Measurements from ENCODE around the gene E2F3. TPM values are rescaled to one million over a fixed set of nuclear protein-coding genes. Genes with fewer than 3 reads are reported as not detected.
"Not testable (repeated sequence)": the region's sequence is repeated elsewhere in the genome, so short reads cannot be mapped to it uniquely, and the experiment has no call there.

The E2F3 gene
- total RNA-seq, 1 donor = 6.2 TPM

- H4K20me1 ChIP-seq (ENCODE audit: insufficient read depth, low read length) = no peaks in the 10 kb centered on the region
- TF ChIP-seq, protein P1, sequence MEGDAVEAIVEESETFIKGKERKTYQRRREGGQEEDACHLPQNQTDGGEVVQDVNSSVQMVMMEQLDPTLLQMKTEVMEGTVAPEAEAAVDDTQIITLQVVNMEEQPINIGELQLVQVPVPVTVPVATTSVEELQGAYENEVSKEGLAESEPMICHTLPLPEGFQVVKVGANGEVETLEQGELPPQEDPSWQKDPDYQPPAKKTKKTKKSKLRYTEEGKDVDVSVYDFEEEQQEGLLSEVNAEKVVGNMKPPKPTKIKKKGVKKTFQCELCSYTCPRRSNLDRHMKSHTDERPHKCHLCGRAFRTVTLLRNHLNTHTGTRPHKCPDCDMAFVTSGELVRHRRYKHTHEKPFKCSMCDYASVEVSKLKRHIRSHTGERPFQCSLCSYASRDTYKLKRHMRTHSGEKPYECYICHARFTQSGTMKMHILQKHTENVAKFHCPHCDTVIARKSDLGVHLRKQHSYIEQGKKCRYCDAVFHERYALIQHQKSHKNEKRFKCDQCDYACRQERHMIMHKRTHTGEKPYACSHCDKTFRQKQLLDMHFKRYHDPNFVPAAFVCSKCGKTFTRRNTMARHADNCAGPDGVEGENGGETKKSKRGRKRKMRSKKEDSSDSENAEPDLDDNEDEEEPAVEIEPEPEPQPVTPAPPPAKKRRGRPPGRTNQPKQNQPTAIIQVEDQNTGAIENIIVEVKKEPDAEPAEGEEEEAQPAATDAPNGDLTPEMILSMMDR (IDR thresholded peaks at IDR 0.05; ENCODE audit: extremely low read depth, low read depth, low read length) = no peak
- no peaks in the 10 kb centered on the region for H3K27me3 ChIP-seq (ENCODE audit: insufficient read depth, low read length)
- no peak for DNase-seq (ENCODE audit: insufficient read length, low spot score, missing footprints)
- no peak overlapping the region for H2AFZ ChIP-seq (ENCODE audit: low read length)
- H3K4me3 ChIP-seq (ENCODE audit: insufficient read depth, low read length) = no peak overlapping the region
- no peaks in the 10 kb centered on the region for H3K4me1 ChIP-seq (ENCODE audit: insufficient read depth, low read length)
- H3K79me2 ChIP-seq (ENCODE audit: insufficient read depth, low read length) = no peaks in the 10 kb centered on the region
- no peak overlapping the region for H3K27ac ChIP-seq (ENCODE audit: low read depth, low read length)
- no peaks in the 10 kb centered on the region for H3K36me3 ChIP-seq (ENCODE audit: insufficient read depth, low read length)
- H3K9me3 ChIP-seq (ENCODE audit: low read depth, low read length) = no peaks in the 10 kb centered on the region
- H3K4me2 ChIP-seq (ENCODE audit: insufficient read depth, low read length) = no peak overlapping the region
Observed at GRCh38 chr6:20509212-20509611, 107.5 kb downstream of the E2F3 start.

DNA sequence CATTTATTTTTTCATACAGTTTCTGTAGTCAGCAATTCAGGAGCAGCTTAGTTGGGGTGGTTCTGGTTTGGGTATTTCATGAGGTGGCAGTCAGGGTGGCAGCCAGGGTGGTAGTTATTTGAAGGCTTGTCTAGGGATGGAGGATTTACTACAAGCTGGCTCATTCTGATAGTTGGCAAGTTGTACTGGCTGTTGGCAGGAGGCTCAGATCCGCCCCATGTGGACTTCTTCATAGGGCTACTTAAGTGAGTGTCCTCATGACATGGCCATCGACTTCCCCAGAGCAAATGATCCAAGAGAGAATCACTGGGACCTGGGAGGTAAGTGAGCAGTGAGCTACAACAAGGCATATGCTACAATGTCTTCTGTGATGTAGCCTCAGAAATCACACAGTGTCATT, 110.2 kb downstream of the E2F3 start:
- TF ChIP-seq, protein P1 (IDR thresholded peaks at IDR 0.05; ENCODE audit: extremely low read depth, low read depth, low read length) = no peak
- DNase-seq (ENCODE audit: insufficient read length, low spot score, missing footprints) = no peak
- H4K20me1 ChIP-seq (ENCODE audit: insufficient read depth, low read length) = no peaks in the 10 kb centered on the region

GRCh38 chr6:20525208-20525607, 123.5 kb downstream of the E2F3 start:
- not testable (repeated sequence) for H3K79me2 ChIP-seq (ENCODE audit: insufficient read depth, low read length); H3K36me3 ChIP-seq (ENCODE audit: insufficient read depth, low read length); H3K9me3 ChIP-seq (ENCODE audit: low read depth, low read length); DNase-seq (ENCODE audit: insufficient read length, low spot score, missing footprints); H3K4me2 ChIP-seq (ENCODE audit: insufficient read depth, low read length); H3K4me1 ChIP-seq (ENCODE audit: insufficient read depth, low read length); H3K4me3 ChIP-seq (ENCODE audit: insufficient read depth, low read length); H2AFZ ChIP-seq (ENCODE audit: low read length); H3K27ac ChIP-seq (ENCODE audit: low read depth, low read length); H3K27me3 ChIP-seq (ENCODE audit: insufficient read depth, low read length); H4K20me1 ChIP-seq (ENCODE audit: insufficient read depth, low read length)

More for the DNA sequence above, 110.2 kb downstream of the E2F3 start:
- Histone ChIP-seq H3K36me3 (ENCODE audit: insufficient read depth, low read length) (no peaks in the 10 kb centered on the region), H3K9me3 (ENCODE audit: low read depth, low read length) (no peaks in the 10 kb centered on the region), H3K27ac (ENCODE audit: low read depth, low read length) (no peak overlapping the region), H3K4me1 (ENCODE audit: insufficient read depth, low read length) (no peaks in the 10 kb centered on the region), H3K79me2 (ENCODE audit: insufficient read depth, low read length) (no peaks in the 10 kb centered on the region), H3K4me2 (ENCODE audit: insufficient read depth, low read length) (no peak overlapping the region), H3K27me3 (ENCODE audit: insufficient read depth, low read length) (no peaks in the 10 kb centered on the region), H2AFZ (ENCODE audit: low read length) (no peak overlapping the region), H3K4me3 (ENCODE audit: insufficient read depth, low read length) (no peak overlapping the region)

DNA sequence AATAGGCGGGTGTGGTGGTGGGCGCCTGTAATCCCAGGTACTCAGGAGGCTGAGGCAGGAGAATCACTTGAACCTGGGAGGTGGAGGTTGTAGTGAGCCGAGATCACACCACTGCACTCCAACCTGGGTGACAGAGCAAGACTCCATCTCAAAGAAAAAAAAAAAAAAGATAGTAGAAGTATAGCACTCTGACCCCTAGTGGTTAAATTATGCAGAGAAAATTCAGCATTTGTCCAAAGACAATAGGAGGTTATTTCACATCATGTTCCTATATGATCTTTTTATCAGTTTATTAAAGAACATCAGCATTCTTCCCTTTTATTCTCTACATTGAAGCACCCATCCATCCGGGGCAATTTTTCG, 127.4 kb downstream of the E2F3 start:
- H3K4me1 ChIP-seq (ENCODE audit: insufficient read depth, low read length); H3K27me3 ChIP-seq (ENCODE audit: insufficient read depth, low read length); H4K20me1 ChIP-seq (ENCODE audit: insufficient read depth, low read length); DNase-seq (ENCODE audit: insufficient read length, low spot score, missing footprints); H3K79me2 ChIP-seq (ENCODE audit: insufficient read depth, low read length); H3K36me3 ChIP-seq (ENCODE audit: insufficient read depth, low read length); H3K27ac ChIP-seq (ENCODE audit: low read depth, low read length); H3K4me3 ChIP-seq (ENCODE audit: insufficient read depth, low read length); H3K9me3 ChIP-seq (ENCODE audit: low read depth, low read length): not testable (repeated sequence)
- peak overlapping the region; percentile 56 for H2AFZ ChIP-seq (ENCODE audit: low read length)
- peak overlapping the region; percentile 68 for H3K4me2 ChIP-seq (ENCODE audit: insufficient read depth, low read length)
- TF ChIP-seq, protein P1 (IDR thresholded peaks at IDR 0.05; ENCODE audit: extremely low read depth, low read depth, low read length) = peak; percentile 43

Measured in osteoblast (primary cell).